Suprapubic skin (tissue), 4 donors: Measurements from ENCODE around the gene ACBD5. TPM values are rescaled to one million over a fixed set of nuclear protein-coding genes. Genes with fewer than 3 reads are reported as not detected.
A peak's percentile ranks its signal among the peaks of the same experiment; 100 is the strongest.

ENCODE experiments used
- DNase-seq, 2 donors: peaks; one replicate each; pipeline ENCODE4 v3.0.0-alpha.2; 2019; ENCODE audit warnings: low spot score in 2 of 2
- H3K27ac ChIP-seq: fragments of 200-600 bp; sonication (generic); one replicate; pipeline ENCODE4 v1.5.1; 2019
- H3K27me3 ChIP-seq: fragments of 200-600 bp; sonication (generic); one replicate; pipeline ENCODE4 v1.5.1; 2019
- H3K36me3 ChIP-seq: fragments of 200-600 bp; sonication (generic); one replicate; pipeline ENCODE4 v1.5.1; 2019
- H3K4me1 ChIP-seq: fragments of 200-600 bp; sonication (generic); one replicate; pipeline ENCODE4 v1.5.1; 2019
- H3K4me3 ChIP-seq: fragments of 200-600 bp; sonication (generic); one replicate; pipeline ENCODE4 v1.5.1; 2019; ENCODE audit warnings: mild to moderate bottlenecking
- H3K9me3 ChIP-seq: fragments of 200-600 bp; sonication (generic); one replicate; pipeline ENCODE4 v1.5.1; 2019
- EP300 ChIP-seq: sonication (generic); formaldehyde crosslinking; IDR thresholded peaks from one replicate; pipeline ENCODE4 v1.6.1; 2017; ENCODE audit warnings: antibody characterized with exemption
- POLR2A ChIP-seq, 2 donors: fragments of 450-650 bp; IDR thresholded peaks; one replicate each; pipeline ENCODE4 v1.6.1; 2017; ENCODE audit warnings: antibody characterized with exemption in 2 of 2, mild to moderate bottlenecking in 2 of 2, moderate library complexity in 2 of 2
- POLR2AphosphoS5 ChIP-seq, 3 donors: sonication (generic); formaldehyde crosslinking; IDR thresholded peaks; one replicate each; pipeline ENCODE4 v1.6.1; 2017; ENCODE audit warnings: antibody characterized with exemption in 3 of 3
- WGBS: methylation state at CpG from one replicate; pipeline ENCODE4 v1.1.5; 2018; 5-methylcytosine and 5-hydroxymethylcytosine counted together
- total RNA-seq, 4 donors: library from RNA; depleted of rRNA; stranded (reverse); fragments of >200 nt; gene quantifications; one replicate each; pipeline ENCODE4 v1.1.0, GENCODE V29; 2016
- TF ChIP-seq, protein P1 (sequence below), 2 donors: fragments of 200-600 bp in 1 of 2; fragments of 450-650 bp in 1 of 2; sonication (generic) in 1 of 2; IDR thresholded peaks; one replicate each; pipeline ENCODE4 v1.5.1; 2016 to 2019; ENCODE audit warnings: antibody characterized with exemption in 2 of 2, mild to moderate bottlenecking in 1 of 2, moderate library complexity in 1 of 2

The ACBD5 gene
- total RNA-seq, 4 donors from 2014 or later, result 17.4 to 29.4 (median 18.8) TPM

DNA sequence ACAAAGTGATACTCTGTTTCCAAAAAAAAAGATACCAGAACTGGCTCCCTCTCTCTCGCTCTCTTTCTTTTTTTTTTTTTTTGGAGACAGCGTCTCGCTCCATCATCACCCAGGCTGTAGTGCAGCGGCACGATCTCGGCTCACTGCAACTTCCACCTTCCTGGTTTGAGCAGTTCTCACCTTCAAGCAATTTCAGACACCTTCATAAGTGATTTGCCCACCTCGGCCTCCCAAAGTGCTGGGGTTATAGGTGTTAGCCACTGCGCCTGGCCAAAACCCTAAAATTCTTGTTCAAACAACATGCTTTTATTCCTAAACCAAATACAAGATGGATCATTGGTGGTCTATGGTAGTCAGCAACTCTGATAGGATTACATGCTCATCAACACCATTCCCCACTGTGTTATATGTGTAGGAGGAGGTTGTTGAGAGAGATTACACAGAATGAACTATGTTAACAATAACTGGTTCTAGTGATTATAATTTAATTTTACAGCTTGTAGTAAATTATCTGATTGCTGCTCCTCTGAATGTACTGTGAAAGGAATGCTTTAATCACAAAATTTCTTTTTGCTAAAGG, 15.5 kb downstream of the ACBD5 start:
- no peaks in the 10 kb centered on the region for H3K9me3 ChIP-seq
- no peak overlapping the region for H3K4me3 ChIP-seq
- H3K36me3 ChIP-seq, result peaks cover 42% of the 10 kb centered on the region
- peak in 1 of 2 donors; percentile 53 for DNase-seq
- H3K27ac ChIP-seq, result no peak overlapping the region
- H3K27me3 ChIP-seq, result no peaks in the 10 kb centered on the region
- TF ChIP-seq POLR2AphosphoS5 (IDR thresholded peaks at IDR 0.05) (no peak), POLR2A (IDR thresholded peaks at IDR 0.05) (no peak), EP300 (no peak)
- TF ChIP-seq, protein P1, sequence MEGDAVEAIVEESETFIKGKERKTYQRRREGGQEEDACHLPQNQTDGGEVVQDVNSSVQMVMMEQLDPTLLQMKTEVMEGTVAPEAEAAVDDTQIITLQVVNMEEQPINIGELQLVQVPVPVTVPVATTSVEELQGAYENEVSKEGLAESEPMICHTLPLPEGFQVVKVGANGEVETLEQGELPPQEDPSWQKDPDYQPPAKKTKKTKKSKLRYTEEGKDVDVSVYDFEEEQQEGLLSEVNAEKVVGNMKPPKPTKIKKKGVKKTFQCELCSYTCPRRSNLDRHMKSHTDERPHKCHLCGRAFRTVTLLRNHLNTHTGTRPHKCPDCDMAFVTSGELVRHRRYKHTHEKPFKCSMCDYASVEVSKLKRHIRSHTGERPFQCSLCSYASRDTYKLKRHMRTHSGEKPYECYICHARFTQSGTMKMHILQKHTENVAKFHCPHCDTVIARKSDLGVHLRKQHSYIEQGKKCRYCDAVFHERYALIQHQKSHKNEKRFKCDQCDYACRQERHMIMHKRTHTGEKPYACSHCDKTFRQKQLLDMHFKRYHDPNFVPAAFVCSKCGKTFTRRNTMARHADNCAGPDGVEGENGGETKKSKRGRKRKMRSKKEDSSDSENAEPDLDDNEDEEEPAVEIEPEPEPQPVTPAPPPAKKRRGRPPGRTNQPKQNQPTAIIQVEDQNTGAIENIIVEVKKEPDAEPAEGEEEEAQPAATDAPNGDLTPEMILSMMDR (IDR thresholded peaks at IDR 0.05), result no peak
- no peaks in the 10 kb centered on the region for H3K4me1 ChIP-seq
- 84% methylated on average over 8 of the region's 8 CpGs for WGBS

DNA sequence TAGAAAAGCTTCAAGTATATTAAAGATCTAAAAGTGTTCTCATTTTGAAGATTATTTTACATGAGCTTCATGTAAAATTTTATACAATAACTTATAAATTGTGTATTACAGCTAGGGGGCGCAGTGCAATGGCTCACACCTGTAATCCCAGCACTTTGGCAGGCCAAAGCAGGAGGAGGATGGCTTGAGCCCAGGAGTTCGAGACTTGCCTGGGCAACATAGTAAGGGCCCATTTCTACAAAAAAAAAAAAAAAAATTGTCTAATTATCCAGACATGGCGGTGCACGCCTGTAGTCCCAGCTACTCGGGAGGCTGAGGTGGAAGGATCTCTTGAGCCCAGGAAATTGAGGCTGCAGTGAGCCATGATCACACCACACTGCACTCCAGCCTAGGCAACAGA, 16.6 kb downstream of the ACBD5 start:
- Histone ChIP-seq H3K4me3 (no peak overlapping the region), H3K27me3 (no peaks in the 10 kb centered on the region), H3K9me3 (no peaks in the 10 kb centered on the region), H3K4me1 (no peaks in the 10 kb centered on the region), H3K36me3 (peaks cover 47% of the 10 kb centered on the region), H3K27ac (no peak overlapping the region)
- TF ChIP-seq, protein P1 (IDR thresholded peaks at IDR 0.05), result peak; percentile 18 to 44
- no peak for TF ChIP-seq POLR2AphosphoS5 (IDR thresholded peaks at IDR 0.05)
- 82% methylated on average over 5 of the region's 5 CpGs for WGBS
- peak in 1 of 2 donors; percentile 72 for DNase-seq

DNA sequence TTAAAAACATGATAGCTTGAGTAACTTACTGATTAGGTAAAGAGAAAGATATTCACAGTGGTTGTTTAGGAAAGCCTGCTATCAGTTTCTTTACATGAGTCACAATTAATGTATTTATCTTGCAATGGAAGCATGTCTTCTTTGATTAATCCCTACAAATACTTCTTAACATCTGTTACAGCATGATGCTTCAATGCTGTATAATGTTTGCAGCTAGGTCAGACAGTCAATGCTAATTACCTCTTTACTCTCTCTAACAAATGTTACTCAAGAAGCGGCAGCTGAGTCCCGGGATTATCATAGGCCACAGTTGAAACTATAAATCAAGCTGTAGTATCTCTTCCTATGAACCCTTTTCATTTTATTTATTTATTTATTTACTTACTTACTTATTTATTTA, 33.2 kb downstream of the ACBD5 start:
- no peaks in the 10 kb centered on the region for H3K27me3 ChIP-seq
- WGBS, result 91% methylated on average over 2 of the region's 2 CpGs
- no peak for DNase-seq
- TF ChIP-seq EP300 (no peak), POLR2A (IDR thresholded peaks at IDR 0.05) (no peak), POLR2AphosphoS5 (IDR thresholded peaks at IDR 0.05) (no peak)
- TF ChIP-seq, protein P1 (IDR thresholded peaks at IDR 0.05), result no peak
- H3K4me1 ChIP-seq, result no peaks in the 10 kb centered on the region
- H3K36me3 ChIP-seq, result peaks cover 95% of the 10 kb centered on the region
- H3K4me3 ChIP-seq, result no peak overlapping the region
- H3K9me3 ChIP-seq, result no peaks in the 10 kb centered on the region
- H3K27ac ChIP-seq, result no peak overlapping the region

DNA sequence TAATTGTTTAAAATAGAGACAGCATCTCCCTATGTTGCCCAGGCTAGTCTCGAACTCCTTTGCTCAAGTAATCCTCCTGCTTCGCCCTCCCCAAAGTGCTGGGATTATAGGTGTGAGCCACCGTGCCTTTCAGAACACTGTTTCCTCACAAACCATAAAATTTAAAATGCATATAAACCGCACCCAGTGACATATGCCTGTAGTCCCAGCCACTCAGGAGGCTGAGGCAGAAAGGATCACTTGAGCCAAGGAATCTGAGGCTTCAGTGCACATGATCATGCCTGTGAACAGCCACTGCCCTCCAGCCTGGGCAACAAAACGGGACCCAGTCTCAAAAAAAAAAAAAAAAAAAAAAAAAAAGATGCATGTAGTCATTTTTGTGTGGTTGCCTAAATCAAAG, 36.8 kb downstream of the ACBD5 start:
- 70% methylated on average over 5 of the region's 5 CpGs for WGBS
- no peak overlapping the region for H3K4me3 ChIP-seq
- H3K36me3 ChIP-seq, result peaks cover 91% of the 10 kb centered on the region

DNA sequence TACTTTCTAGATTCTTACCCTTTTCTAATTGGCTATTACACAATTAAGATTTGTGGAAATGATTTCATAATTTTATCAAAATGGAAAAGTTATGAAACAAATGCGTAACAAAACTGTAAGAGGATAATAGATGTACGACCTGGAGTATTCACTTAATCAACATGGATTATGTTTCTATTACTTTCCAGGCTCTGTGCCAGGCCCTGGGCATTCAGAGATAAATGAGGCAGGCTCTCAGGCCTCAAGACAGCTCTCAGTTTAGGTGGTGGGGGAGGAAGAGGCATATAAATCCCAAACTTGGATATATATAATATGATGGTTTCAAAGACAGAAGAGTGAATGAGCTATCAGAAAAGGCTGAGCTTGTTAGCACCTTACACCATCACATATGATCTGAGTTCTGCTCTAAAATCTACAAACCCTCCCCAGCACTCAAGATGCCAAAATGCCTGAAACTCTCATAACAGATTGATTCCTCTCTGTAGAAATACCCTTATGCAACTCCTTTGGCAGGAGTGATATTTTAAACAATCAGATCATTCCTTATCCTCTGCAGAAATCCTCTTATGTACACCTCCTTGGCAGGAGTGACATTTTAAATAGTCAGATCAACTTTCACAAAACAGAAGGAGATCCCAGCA, 42.5 kb downstream of the ACBD5 start:
- H3K4me1 ChIP-seq, result no peaks in the 10 kb centered on the region
- peaks cover 65% of the 10 kb centered on the region for H3K36me3 ChIP-seq
- H3K27me3 ChIP-seq, result no peaks in the 10 kb centered on the region
- TF ChIP-seq POLR2A (IDR thresholded peaks at IDR 0.05) (no peak), POLR2AphosphoS5 (IDR thresholded peaks at IDR 0.05) (no peak), EP300 (no peak)
- TF ChIP-seq, protein P1 (IDR thresholded peaks at IDR 0.05), result no peak
- 62% methylated on average over 2 of the region's 2 CpGs for WGBS
- no peaks in the 10 kb centered on the region for H3K9me3 ChIP-seq
- H3K4me3 ChIP-seq, result no peak overlapping the region
- no peak overlapping the region for H3K27ac ChIP-seq
- DNase-seq, result no peak

More for the DNA sequence above, 36.8 kb downstream of the ACBD5 start:
- H3K27ac ChIP-seq, result no peak overlapping the region
- DNase-seq, result no peak
- no peaks in the 10 kb centered on the region for H3K4me1 ChIP-seq
- TF ChIP-seq POLR2AphosphoS5 (IDR thresholded peaks at IDR 0.05), result no peak
- TF ChIP-seq POLR2A (IDR thresholded peaks at IDR 0.05), result no peak
- TF ChIP-seq, protein P1 (IDR thresholded peaks at IDR 0.05), result no peak
- TF ChIP-seq EP300, result no peak
- H3K9me3 ChIP-seq, result no peaks in the 10 kb centered on the region
- no peaks in the 10 kb centered on the region for H3K27me3 ChIP-seq
